Anterior cingulate cortex (tissue), 58 donors: ENCODE measurements around the gene NEDD4.
A peak's percentile ranks its signal among the peaks of the same experiment; 100 is the strongest.
"Not testable (repeated sequence)": the region's sequence is repeated elsewhere in the genome, so short reads cannot be mapped to it uniquely, and the experiment has no call there.

Experiments used
- DNase-seq, 58 donors: peaks; one replicate each; lab custom pipeline; 2025; lab: John Stamatoyannopoulos, UW

NEDD4 gene

DNA sequence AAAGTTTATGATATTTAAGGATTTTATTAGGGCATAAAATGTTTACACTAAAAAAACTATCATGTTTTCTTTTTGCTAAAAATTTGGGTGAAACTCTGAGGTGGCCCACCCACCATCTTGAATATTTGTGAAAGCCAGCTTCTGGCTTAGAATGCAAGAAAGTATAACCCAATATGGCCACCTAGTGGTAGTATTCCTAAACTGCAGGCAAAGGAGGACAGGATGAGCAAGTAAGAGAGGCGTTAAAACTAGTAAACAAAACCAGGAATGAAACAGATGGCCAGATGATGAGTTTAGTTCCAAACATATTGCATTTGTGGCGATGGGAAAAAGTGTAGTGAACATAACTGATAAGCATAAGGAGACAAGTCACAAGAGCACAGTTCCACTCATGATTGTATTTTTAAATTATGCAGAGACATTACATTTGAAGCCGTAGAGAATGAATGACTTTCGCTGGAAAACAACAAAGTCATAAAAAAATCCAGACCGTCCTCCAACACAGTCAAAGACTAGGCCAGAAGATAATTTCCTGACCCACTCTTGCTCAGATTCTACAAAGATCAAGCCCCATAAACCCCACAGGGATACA is 147.2 kb downstream of the NEDD4 start:
- peak in 15 of 58 donors; percentile 1 to 67 (median 16) for DNase-seq

- not testable (repeated sequence) for DNase-seq
Measured at GRCh38 chr15:55842897-55843296, 150.5 kb downstream of the NEDD4 start.

DNA sequence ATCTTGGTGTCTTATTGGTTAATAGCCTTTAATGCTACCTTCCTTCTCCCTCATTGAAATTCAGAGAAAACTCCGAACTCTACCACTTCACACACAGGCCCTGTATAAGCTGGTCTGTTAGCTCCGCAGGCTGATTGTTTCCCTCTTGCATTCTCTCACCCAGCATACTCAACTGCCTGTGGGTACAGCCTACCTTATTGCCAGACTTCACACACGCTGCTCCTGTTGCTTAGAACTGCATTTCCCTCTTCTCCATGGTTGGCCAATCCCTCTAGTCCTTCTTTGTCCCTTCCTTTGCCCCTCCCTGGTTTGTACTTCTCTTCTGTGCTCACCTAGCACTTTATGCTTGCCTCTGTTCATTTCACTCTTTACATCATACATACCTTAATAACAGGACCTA is 157.5 kb downstream of the NEDD4 start:
- DNase-seq: no peak

DNA sequence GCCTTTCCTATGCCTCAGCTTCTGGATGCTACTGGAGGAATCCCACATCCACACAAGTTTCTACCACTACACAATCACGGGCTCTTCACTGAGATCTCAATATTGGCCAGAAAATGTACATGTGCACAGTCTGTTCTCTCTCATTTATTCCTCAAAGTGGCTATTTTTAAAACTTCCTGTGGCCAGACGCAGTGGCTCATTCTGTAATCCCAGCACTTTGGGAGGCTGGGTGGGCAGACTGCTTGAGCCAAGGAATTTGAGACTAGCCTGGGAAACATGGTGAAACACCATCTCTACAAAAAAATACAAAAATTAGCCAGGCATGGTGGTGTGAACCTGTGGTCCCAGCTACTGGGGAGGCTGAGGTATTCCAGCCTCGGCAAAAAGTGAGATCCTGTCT is 159.1 kb downstream of the NEDD4 start:
- no peak for DNase-seq

- DNase-seq: no peak
Measured at GRCh38 chr15:55829826-55830225, 163.6 kb downstream of the NEDD4 start.

DNA sequence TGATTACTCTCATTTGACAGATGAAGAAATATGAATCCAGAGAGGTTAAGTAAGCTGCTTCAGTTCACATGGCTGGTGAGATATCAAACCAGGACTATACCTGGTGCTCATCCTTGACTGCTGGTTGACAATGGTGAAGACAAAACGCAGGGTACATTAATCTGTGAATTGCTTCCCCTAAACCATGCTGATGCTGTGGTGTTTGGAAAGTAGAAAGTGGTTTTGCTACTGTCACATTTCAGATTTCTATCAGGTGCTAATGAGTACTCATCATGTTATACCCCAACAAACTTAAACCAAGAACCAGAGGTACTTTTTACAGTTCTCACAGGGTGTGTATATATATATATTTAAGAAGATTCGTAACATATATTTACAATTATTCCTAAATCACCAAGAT is 165.5 kb downstream of the NEDD4 start:
- no peak for DNase-seq

- DNase-seq: peak in 1 of 58 donors; percentile 7
Measured at GRCh38 chr15:55827204-55827603, 166.2 kb downstream of the NEDD4 start.

GRCh38 chr15:55824857-55825613 is 168.4 kb downstream of the NEDD4 start:
- peak in 3 of 58 donors; percentile 3 to 12 (median 4) for DNase-seq

GRCh38 chr15:55823699-55824340 is 169.6 kb downstream of the NEDD4 start:
- no peak for DNase-seq

DNA sequence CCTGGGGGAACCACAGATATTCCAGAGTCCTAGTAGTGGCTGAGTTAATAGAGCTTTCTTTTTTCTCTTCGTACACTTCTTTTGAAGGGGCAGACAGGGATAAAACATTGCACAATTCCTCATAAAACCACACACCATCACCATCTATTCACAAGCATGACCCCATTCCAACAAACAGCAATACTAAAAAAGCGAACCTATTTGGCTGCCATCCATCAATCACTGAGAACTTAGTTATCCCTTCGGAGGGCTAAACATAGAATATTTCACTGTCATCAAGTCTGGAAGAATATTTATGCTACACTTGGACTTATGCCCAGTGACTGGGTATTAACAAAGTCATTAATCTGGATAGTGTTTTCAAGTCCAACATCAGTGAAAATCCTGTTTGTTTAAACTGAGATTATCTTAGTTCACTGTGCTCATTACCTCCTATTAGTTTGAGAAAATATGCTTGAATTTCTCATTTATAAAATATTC is 170.2 kb downstream of the NEDD4 start:
- no peak for DNase-seq

DNA sequence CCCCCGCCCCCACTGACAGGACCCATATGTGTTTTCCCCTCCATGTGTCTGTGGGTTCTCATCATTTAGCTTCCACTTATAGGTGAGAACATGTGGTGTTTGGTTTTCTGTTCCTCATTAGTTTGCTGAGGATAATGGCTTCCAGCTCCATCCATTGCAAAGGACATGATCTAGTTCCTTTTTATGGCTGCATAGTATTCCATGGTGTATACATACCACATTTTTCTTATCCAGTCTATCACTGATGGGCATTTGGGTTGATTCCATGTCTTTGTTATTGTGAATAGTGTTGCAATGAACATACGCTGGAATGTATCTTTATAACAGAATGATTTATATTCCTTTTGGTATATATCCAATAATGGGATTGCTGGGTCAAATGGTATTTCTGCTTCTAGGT is 171.7 kb downstream of the NEDD4 start:
- DNase-seq: not testable (repeated sequence)

GRCh38 chr15:55820043-55820442 is 173.4 kb downstream of the NEDD4 start:
- no peak for DNase-seq

DNA sequence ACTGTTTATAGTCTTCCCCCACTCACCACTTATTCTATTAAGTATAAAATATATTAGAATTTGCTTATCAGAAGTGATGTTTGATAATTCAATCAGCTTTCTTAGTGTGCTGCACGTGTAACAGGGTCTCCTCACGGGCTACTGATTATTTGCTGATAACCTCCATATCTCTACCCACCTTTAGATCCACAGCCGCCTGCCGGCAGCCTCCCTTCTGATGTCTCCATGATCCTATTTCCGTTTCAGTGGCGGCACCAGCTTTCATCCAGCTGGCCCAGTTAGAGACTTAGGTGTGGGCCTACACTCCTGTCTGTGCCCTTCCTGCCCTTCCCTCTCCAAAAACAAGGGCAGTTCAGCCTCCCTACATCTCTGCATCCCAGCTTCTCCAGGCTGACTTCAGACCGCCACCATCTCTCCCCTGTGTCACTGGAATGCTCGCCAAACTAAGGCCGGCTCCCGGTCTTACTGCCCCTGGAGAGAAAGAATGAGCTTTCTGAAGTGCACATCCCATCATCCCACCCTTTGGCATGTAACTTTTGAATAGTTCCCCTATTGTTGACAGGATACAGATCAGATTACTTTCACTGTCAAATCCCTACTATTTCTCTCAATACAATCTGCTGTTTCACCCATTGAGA is 173.9 kb downstream of the NEDD4 start:
- DNase-seq: no peak

GRCh38 chr15:55816017-55816416 is 177.4 kb downstream of the NEDD4 start:
- no peak for DNase-seq

DNA sequence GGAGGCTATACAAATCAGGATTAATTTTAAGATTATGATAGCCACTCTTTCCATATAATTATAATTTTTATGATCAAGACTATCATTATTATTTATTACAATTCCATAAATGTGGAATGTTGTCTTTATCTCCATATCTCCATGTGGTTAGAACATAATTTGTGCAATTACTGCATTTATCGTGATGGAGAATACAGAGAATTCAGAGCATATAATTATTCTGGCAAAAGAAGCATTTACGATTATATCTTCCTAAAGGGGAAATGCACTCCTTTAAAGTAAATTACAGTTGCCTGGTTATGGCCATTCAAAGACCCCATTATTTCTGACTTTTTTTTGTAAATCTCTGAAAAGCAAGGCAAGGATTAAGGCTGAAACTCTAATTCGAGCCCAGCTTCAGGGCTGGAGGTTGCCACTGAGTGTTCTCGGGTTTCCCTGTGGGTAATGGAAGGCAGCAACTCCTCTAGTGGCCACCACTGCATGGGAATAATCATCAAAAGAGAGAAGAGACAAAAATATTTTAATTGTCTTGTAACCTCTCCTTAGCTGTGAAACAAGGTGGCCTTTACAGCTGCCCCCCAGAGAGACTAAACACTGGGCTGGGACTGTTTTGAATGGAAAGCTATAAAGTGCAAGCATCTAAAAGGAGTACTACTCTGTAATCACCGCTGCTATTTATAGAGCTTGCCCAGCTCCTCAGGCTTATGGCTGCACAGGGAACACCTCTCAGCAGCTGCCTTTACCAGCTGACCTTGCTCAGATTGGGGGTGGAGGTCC is 190.6 kb downstream of the NEDD4 start:
- no peak for DNase-seq

- DNase-seq: no peak
Measured at GRCh38 chr15:55800216-55800615, 193.2 kb downstream of the NEDD4 start.

DNA sequence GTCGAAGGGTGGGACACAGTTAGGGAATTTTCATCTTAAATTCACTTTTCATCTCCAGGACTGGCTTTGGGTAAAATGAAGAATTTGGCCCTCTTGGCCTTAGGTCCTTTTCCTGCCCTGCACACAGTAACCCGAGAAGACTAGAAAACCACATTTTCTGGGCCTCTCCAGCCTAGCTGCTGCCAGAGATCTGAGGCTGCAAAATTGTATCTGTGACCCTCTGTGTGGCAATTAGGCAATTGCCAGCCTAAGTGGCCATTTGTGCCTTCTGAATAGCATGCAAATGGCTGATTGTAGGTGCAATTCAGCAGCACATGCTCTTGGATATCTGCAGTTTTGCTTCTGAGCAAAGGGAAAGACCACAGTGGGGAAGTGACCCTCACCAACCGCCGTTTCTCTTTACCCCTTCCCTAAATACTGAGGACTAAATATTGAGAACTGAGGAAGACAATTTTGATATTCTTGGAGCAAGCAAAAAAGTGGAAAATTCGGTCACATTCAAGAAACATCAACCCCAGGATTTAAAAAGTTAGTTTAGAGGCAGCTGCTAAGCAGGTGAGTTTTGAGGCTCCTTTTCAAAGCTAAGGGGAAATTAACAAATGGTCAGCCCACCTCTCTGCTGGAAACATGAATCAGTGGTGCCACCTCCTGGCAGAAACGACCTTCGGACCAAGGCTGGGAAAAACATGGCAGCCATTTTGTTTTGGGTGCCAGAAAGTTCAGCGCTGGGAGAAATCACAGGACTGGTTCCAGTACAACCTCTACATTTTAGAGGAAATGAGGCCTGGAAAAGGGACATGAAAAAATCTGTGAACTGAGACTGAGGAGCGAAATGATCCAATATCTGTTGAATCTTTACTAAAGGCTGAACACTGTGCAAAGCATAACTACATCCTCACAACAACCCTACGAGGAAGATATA is 193.9 kb downstream of the NEDD4 start:
- peak in 7 of 58 donors; percentile 1 to 31 (median 3) for DNase-seq

GRCh38 chr15:55796321-55796965 is 197.0 kb downstream of the NEDD4 start:
- DNase-seq: no peak

GRCh38 chr15:55795031-55795430 is 198.4 kb downstream of the NEDD4 start:
- no peak for DNase-seq
